GM23338 (cell line): ENCODE results near the gene ARHGEF10L. TPM values are rescaled to one million over a fixed set of nuclear protein-coding genes. Genes with fewer than 3 reads are reported as not detected.

Experiments used
- ATAC-seq: fragments of 200-7000 bp; cut with Tn5 transposase; 3 replicates; pipeline ENCODE4 v1.9.1; 2020
- DNase-seq: peaks from one replicate; pipeline ENCODE4 v3.0.0-alpha.2; 2015; ENCODE audit warnings: low spot score
- H2AFZ ChIP-seq: fragments of 200-600 bp; sonication (generic); 2 replicates; pipeline ENCODE4 v1.8.0; 2016; ENCODE audit warnings: antibody characterized with exemption, mild to moderate bottlenecking, moderate library complexity
- H3F3A ChIP-seq: fragments of 200-600 bp; sonication (generic); replicated peaks from 2 replicates; pipeline ENCODE4 v1.8.0; 2017; ENCODE audit warnings: antibody characterized with exemption, mixed run types, low read depth
- H3K27ac ChIP-seq: fragments of 200-600 bp; sonication (generic); 2 replicates; pipeline ENCODE4 v1.6.1; 2016; ENCODE audit warnings: low read depth
- H3K27me3 ChIP-seq: fragments of 200-600 bp; sonication (generic); 2 replicates; pipeline ENCODE4 v1.8.0; 2016; ENCODE audit warnings: mild to moderate bottlenecking, mixed run types, moderate library complexity; ENCODE audit not compliant: insufficient read depth
- H3K36me3 ChIP-seq: fragments of 200-600 bp; sonication (generic); 2 replicates; pipeline ENCODE4 v1.8.0; 2016; ENCODE audit warnings: mild to moderate bottlenecking; ENCODE audit not compliant: insufficient read depth
- H3K4me1 ChIP-seq: fragments of 200-600 bp; sonication (generic); 2 replicates; pipeline ENCODE4 v1.8.0; 2016; ENCODE audit warnings: mild to moderate bottlenecking, moderate library complexity; ENCODE audit not compliant: insufficient read depth
- H3K4me2 ChIP-seq: fragments of 200-600 bp; sonication (generic); 2 replicates; pipeline ENCODE4 v1.7.1; 2017; ENCODE audit warnings: mixed run types
- H3K4me3 ChIP-seq: fragments of 200-600 bp; sonication (generic); 2 replicates; pipeline ENCODE4 v1.6.1; 2016; ENCODE audit warnings: mixed run types
- H3K79me2 ChIP-seq: fragments of 200-600 bp; sonication (generic); replicated peaks from 2 replicates; pipeline ENCODE4 v1.8.0; 2017; ENCODE audit warnings: mild to moderate bottlenecking; ENCODE audit not compliant: insufficient read depth
- H3K9me2 ChIP-seq: fragments of 200-600 bp; sonication (generic); 2 replicates; pipeline ENCODE4 v1.8.0; 2017; ENCODE audit not compliant: insufficient read depth
- H4K20me1 ChIP-seq: fragments of 200-600 bp; sonication (generic); replicated peaks from 2 replicates; pipeline ENCODE4 v1.8.0; 2017; ENCODE audit warnings: mild to moderate bottlenecking; ENCODE audit not compliant: insufficient read depth
- H3K27ac Mint-ChIP-seq: 2 replicates; pipeline ENCODE4 v1.8.0; 2020; ENCODE audit warnings: inconsistent platforms, mild to moderate bottlenecking, moderate library complexity, mixed read lengths
- H3K27me3 Mint-ChIP-seq: 3 replicates; pipeline ENCODE4 v1.8.0; 2022; ENCODE audit warnings: low read depth, mild to moderate bottlenecking, moderate library complexity, mixed read lengths, inconsistent platforms; ENCODE audit not compliant: insufficient read depth, poor library complexity
- H3K36me3 Mint-ChIP-seq: 3 replicates; pipeline ENCODE4 v1.8.0; 2021; ENCODE audit warnings: low read depth, mild to moderate bottlenecking, inconsistent platforms, moderate library complexity, mixed read lengths
- H3K4me1 Mint-ChIP-seq: 3 replicates; pipeline ENCODE4 v1.8.0; 2020; ENCODE audit warnings: mild to moderate bottlenecking, inconsistent platforms, mixed read lengths
- H3K4me3 Mint-ChIP-seq: 3 replicates; pipeline ENCODE4 v1.8.0; 2021; ENCODE audit warnings: moderate library complexity, mild to moderate bottlenecking, inconsistent platforms, mixed read lengths
- H3K9me3 Mint-ChIP-seq: 3 replicates; pipeline ENCODE4 v1.8.0; 2020; ENCODE audit warnings: moderate library complexity, mild to moderate bottlenecking, inconsistent platforms, mixed read lengths
- CREB1 ChIP-seq: fragments of 250-450 bp; sonication (Bioruptor Pico); IDR thresholded peaks from 2 replicates; pipeline ENCODE4 v1.5.0; 2020; ENCODE audit warnings: low read depth, mild to moderate bottlenecking, moderate library complexity
- CTCF ChIP-seq, 2 experiments: fragments of 200-600 bp in 1 of 2; sonication (generic) in 1 of 2; conservative IDR thresholded peaks; 2 replicates each; pipeline versions ENCODE4 v1.5.1 to v1.6.1; 2016 to 2017; ENCODE audit warnings: antibody characterized with exemption in 2 of 2, low read depth in 2 of 2, mild to moderate bottlenecking in 2 of 2, moderate library complexity in 1 of 2
- ZNF462 ChIP-seq: fragments of 250-450 bp; sonication (Bioruptor Pico); IDR thresholded peaks from 2 replicates; pipeline ENCODE4 v1.5.0; 2020; ENCODE audit warnings: mild to moderate bottlenecking, moderate library complexity
- polyA plus RNA-seq: library from polyadenylated mRNA; unstranded; fragments of >200 nt; fragmentation: Nextera tagmentation; extraction: Ambion mirVana; gene quantifications from 2 replicates; pipeline ENCODE4 v1.2.1, GENCODE V29; 2016
- total RNA-seq: library from RNA; depleted of rRNA; stranded (reverse); fragments of >200 nt; shearing (Covaris generic); gene quantifications from 2 replicates; pipeline ENCODE4 v1.2.3, GENCODE V29; 2014

Gene ARHGEF10L
- total and polyA plus RNA-seq, 2 experiments from 2014 or later: 12.1 to 46.8 TPM

- ATAC-seq (peak; percentile 54), DNase-seq (no peak)
- Histone ChIP-seq H3K27me3 (no peaks in the 10 kb centered on the region), H3K9me2 (no peaks in the 10 kb centered on the region), H4K20me1 (no peaks in the 10 kb centered on the region), H3K27ac (no peak overlapping the region), H3K79me2 (no peaks in the 10 kb centered on the region), H2AFZ (peak overlapping the region; percentile 32; the same call in 1 of the 2 replicates), H3K4me2 (no peak overlapping the region), H3K4me3 (no peak overlapping the region), H3K36me3 (no peaks in the 10 kb centered on the region), H3F3A (no peaks in the 10 kb centered on the region), H3K4me1 (no peaks in the 10 kb centered on the region)
- no peak overlapping the region for H3K27ac Mint-ChIP-seq
- TF ChIP-seq ZNF462 (CRISPR knock-in tag) (no peak), CREB1 (no peak), CTCF (conservative IDR thresholded peaks at IDR 0.05; ENCODE audit: low read depth in 2 of 2) (peak in 1 of 2 experiments; percentile 21; a peak in 1 of 4 replicates)
- H3K4me3 Mint-ChIP-seq: no peak overlapping the region
- H3K9me3 Mint-ChIP-seq: no peaks in the 10 kb centered on the region; the same call in 2 of the 3 replicates
- no peaks in the 10 kb centered on the region for H3K4me1 Mint-ChIP-seq
- H3K36me3 Mint-ChIP-seq: no peaks in the 10 kb centered on the region
- peaks cover 2% of the 10 kb centered on the region for H3K27me3 Mint-ChIP-seq
Measured at GRCh38 chr1:17717594-17718535, 178.4 kb downstream of the ARHGEF10L start.
